AG10803 (cell line): ENCODE measurements around the gene KIAA1586.
"Not testable (repeated sequence)": the region's sequence is repeated elsewhere in the genome, so short reads cannot be mapped to it uniquely, and the experiment has no call there.

ENCODE experiments used
- DNase-seq: peaks from one replicate; pipeline ENCODE4 v3.0.0; 2010; ENCODE audit warnings: low read depth
- H3K4me3 ChIP-seq: 2 replicates; pipeline ENCODE4 v1.5.1; 2011; ENCODE audit warnings: mild to moderate bottlenecking, low read length, control low read depth
- CTCF ChIP-seq: conservative IDR thresholded peaks from 2 replicates; pipeline ENCODE4 v1.5.1; 2011; ENCODE audit warnings: mild to moderate bottlenecking, low read length, control low read depth, inconsistent platforms

The KIAA1586 gene

GRCh38 chr6:57046332-57047256 is at the start of gene KIAA1586:
TSS of gene KIAA1586 (plus strand) at chr6:57046693. CDS start at chr6:57046756, 63 bp downstream.
- DNase-seq, result peak; percentile 86
- H3K4me3 ChIP-seq, result peak within 1 kb of the TSS; percentile 63

GRCh38 chr6:56999049-56999448 is 47.4 kb upstream of the KIAA1586 start:
- DNase-seq, result no peak
- no peak for TF ChIP-seq CTCF

DNA sequence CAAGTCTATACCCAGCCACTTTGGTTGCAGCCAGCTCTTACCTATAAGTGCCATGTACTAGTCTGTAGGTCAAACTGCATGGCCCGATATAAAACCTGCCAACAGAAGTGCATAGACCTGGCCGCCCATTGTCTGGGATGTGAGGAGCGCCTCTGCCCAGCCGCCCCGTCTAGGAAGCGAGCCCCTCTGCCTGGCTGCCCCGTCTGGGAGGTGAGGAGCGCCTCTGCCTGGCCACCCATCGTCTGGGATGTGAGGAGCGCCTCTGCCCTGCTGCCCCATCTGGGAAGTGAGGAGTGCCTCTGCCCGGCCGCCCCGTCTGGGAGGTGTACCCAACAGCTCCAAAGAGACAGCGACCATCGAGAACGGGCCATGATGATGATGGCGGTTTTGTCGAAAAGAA is 46.7 kb upstream of the KIAA1586 start:
- H3K4me3 ChIP-seq, DNase-seq: not testable (repeated sequence)

More at GRCh38 chr6:56999049-56999448, 47.4 kb upstream of the KIAA1586 start:
- no peak overlapping the region for H3K4me3 ChIP-seq

- DNase-seq, result no peak
- no peak overlapping the region for H3K4me3 ChIP-seq
- TF ChIP-seq CTCF, result no peak
These were observed 44.3 kb upstream of the KIAA1586 start for GRCh38 chr6:57002197-57002596.

DNA sequence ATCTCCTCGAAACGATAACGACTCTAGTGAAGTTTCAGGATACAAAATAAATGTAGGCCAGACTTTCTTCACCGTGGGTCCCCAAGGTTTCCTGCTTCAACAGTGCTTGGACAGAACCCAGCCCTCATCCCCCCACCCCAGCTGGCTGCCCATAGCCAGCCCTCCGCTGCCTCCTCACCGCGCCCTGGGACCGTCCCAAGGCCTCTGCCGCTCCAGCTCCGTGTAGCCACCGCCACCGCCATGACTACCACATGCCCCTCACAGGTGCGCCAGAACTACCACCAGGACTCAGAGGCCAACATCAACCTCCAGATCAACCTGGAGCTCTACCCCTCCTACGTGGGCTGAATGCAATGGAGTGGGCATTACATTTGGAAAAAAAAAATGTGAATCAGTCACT is 42.2 kb upstream of the KIAA1586 start:
- no peak for TF ChIP-seq CTCF
- H3K4me3 ChIP-seq, result no peak overlapping the region

GRCh38 chr6:57006101-57006500 is 40.4 kb upstream of the KIAA1586 start:
- TF ChIP-seq CTCF, result no peak
- DNase-seq, result no peak
- no peak overlapping the region for H3K4me3 ChIP-seq

More for the DNA sequence above, 42.2 kb upstream of the KIAA1586 start:
- DNase-seq, result no peak

- H3K4me3 ChIP-seq, DNase-seq: not testable (repeated sequence)
These were observed 38.4 kb upstream of the KIAA1586 start for GRCh38 chr6:57008069-57008468.

GRCh38 chr6:57013521-57013926 is 33.0 kb upstream of the KIAA1586 start:
- H3K4me3 ChIP-seq, result no peak overlapping the region
- no peak for TF ChIP-seq CTCF
- peak; percentile 87 for DNase-seq
